Stimulated activated naive CD4-positive, alpha-beta T cell (primary cell): ENCODE measurements around the gene FRYL.

Experiments used
- DNase-seq, 6 experiments: peaks; one replicate each; lab custom pipeline; 2025; lab: John Stamatoyannopoulos, UW

The FRYL gene

DNA sequence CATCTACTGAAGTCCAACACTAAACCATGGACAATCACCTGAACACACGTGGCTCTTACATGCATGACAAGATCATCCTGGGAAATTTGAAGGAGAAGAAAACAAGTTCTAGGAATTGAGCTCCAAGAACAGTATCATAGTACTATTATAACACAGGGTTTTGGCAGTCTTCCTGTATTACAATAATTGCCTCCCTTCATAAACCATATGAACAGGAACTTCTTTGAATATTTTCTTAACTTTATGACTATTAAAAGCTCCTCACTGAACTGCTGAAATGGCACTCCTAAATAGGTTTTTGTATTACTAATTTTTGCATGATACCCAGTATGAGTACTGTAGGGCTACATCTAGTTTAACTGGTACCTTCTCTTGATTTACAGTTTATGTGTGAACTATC lies 160.0 kb downstream of the FRYL start:
- DNase-seq = no peak

DNA sequence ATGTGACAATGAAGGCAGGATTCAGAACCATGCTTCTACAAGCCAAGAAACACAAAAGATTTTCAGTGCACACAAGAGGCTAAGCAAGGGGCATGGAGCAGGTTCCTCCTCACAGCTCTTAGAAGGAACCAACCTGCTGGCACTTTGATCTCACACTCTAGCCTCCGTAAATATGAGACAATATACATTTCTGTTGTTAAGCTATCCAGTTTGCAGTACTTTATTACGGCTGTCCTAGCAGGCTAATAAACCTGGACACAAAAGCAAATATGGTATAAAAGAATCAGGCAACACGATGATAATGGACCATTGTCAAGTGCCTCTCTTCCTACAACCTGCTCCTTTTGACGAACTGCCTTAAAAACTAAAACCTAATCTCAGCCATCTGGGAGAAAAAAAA lies 175.6 kb downstream of the FRYL start:
- no peak for DNase-seq

GRCh38 chr4:48604041-48604440 lies 176.0 kb downstream of the FRYL start:
- DNase-seq = no peak

- DNase-seq = no peak
Measured at GRCh38 chr4:48603366-48604003, 176.6 kb downstream of the FRYL start.

- no peak for DNase-seq
Measured at GRCh38 chr4:48602763-48603162, 177.3 kb downstream of the FRYL start.

- DNase-seq = no peak
Measured at GRCh38 chr4:48602222-48602621, 177.9 kb downstream of the FRYL start.

DNA sequence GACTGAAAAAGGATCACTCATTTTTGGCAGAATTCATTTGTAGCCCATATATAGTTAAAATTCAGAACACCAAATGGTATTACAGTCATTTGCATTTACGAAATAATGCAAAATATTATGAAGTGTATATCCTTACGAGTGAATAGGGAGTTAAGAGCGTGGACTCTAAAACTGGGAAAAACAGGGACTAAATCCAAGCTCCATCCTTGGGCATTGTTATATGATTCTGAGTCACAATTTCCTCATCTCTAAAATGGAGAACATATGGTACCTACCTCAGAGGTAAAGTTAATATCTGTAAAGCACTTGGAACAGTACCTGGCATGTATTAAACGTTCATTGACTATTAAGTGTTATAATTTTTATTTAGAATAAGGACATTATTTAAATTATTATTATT lies 183.7 kb downstream of the FRYL start:
- no peak for DNase-seq

GRCh38 chr4:48594180-48594579 lies 185.9 kb downstream of the FRYL start:
- no peak for DNase-seq

GRCh38 chr4:48591372-48591771 lies 188.7 kb downstream of the FRYL start:
- no peak for DNase-seq

DNA sequence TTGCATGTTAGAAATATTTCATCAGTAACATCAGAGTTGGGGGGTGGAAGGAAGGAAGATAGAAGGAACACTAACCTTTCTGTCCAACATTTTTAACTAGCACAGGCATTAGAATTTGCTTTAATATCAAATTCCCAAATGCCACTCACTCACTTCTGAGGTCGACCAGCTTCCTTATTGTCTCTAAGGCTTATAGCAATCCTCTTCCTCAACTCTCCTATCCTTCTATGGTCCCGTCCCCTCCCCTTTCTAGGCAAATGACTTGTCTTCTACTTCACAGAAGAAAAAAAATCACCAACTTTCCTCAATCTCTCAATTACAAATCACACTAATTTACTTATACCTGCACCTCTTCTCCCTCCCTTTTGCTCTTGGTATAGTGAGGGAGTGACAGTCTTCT lies 189.2 kb downstream of the FRYL start:
- DNase-seq = no peak

DNA sequence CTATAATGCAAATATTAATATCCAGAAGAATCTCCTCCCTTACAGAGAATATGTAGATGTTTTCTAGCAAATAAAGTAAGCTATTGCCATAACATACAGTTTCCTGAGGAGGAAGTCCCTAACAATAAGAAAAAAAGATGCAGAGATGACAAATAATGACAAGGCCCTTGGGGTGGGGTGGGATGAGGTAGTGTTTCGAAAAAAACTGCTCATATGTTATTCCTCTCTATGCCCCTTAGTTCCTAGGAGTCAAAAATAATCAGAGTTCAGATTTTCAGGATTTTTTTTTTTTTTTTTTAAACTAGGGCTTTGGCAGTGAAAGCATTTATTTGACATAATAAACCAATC lies 191.0 kb downstream of the FRYL start:
- DNase-seq = no peak

GRCh38 chr4:48588230-48589097 lies 191.6 kb downstream of the FRYL start:
- no peak for DNase-seq

DNA sequence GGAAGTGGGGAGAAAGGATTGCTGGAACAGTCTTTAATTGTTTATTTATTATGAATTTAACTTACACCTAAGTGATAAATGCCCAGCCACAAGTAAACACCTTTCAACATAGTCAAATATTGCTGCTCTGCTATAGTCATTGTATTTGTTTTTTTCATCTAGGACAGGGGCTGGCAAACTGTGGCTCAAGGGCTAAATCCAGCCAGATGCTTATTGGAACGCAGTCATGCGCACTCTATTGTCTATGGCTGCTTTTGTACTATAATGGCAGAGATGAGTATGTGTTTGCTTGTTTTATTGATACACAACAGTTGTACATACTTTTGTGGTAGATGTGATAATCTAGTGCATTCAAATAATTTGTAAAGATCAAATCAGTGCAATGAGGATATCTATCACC lies 194.7 kb downstream of the FRYL start:
- no peak for DNase-seq

DNA sequence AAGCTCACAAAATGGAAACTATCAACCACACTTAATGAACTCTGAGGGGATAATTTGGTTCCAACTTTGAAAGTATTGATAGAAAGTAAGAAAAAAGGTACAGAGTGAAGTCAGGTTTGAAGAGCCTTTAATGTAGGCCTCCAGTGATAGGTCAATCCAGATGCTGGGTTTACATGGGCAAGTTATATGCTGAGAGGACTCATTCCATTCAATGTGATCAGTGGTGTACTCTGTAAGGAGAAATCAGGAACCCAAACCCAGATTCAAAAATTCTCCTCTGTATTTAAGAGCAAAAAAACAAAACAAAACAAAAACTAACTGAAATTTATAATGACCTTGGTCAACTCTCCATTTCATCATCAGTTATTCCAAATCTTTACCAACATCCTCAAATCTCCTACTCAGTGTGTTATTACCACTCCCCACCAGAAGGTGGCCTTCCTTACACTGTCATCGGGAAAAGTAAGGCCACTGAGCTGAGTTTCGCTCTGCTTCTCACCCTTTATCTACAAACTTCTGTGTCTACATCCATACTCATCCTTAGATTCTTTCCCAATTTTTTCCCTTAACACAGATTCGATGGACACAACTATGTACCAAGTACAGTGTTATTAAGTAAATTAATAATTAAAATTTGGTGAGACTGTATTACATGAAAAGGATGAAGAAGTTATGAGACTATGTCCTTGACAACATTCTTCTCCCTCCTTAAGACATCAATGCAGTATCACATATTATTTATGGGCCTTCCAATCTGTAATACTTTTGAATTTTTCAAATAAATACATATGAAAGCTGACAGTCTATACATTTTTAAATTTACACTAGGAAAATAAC lies 201.7 kb downstream of the FRYL start:
- peak; percentile 0 to 61 (median 28) for DNase-seq

- DNase-seq = no peak
Measured at GRCh38 chr4:48575964-48576363, 204.1 kb downstream of the FRYL start.

DNA sequence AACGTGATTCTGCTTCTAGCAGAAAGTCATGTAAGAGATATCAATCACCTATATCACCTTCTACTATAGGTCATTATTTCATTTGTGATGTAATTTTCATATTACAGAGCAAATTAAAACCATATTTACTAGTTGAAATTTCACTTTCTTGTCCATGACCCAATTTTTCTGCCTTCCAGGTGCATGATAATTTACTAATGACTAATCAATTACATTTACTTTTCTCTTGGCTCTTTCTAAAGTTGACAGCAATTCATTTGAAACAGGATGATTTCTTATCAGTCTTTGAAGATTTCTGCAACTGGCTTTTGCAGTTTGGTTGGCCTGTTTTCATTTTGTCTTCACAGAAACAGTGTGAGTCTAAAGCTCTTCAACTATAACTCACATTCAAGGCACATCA lies 208.6 kb downstream of the FRYL start:
- DNase-seq = no peak

GRCh38 chr4:48570646-48571220 lies 209.3 kb downstream of the FRYL start:
- no peak for DNase-seq

DNA sequence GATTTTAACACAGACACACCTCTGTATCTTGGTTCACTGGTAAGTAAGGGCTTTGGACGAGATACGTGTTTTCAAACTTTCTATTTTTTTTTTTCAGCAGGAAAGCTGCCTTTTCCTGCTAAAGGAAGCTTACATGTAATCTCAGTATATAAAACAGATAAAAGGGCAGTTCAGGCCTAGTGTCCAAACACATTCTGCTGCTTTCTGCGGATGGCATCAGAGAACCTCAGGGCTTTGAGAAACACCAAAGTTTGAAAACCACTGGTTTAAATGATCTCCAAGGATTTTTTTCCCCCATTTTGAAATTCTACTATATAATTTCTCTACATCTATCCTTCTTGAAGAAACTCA lies 214.1 kb downstream of the FRYL start:
- DNase-seq = no peak

GRCh38 chr4:48565362-48566033 lies 214.6 kb downstream of the FRYL start:
- DNase-seq = no peak

GRCh38 chr4:48564151-48564550 lies 215.9 kb downstream of the FRYL start:
- no peak for DNase-seq

DNA sequence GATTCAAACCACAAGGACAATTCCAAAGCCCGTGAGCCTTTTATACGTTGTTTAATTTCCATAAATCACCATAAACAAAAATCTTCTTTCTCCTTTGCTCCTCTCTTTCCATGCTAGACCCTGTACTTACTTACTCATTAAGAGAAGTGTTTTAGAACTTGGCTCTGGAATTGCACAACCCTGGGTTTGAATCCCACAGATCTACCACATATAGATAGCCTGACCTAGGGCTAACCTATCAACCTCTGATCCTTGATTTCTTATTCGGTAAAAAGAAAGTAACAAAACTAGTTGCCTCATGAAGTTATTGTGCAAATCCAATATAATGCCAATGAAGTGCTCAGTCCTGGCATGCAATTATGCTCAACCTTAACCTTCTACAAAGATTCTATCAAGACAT lies 221.3 kb downstream of the FRYL start:
- no peak for DNase-seq

- no peak for DNase-seq
Measured at GRCh38 chr4:48558026-48558425, 222.1 kb downstream of the FRYL start.
